ENCODE data around the gene MAP2. TPM values are rescaled to one million over a fixed set of nuclear protein-coding genes. Genes with fewer than 3 reads are reported as not detected.

The MAP2 gene
- total and polyA plus RNA-seq, 10 of the 15 experiments (the other 5 are each of a cell fraction or from before 2014, with no cell fraction given) = 0.01 TPM; not detected in 9

DNA sequence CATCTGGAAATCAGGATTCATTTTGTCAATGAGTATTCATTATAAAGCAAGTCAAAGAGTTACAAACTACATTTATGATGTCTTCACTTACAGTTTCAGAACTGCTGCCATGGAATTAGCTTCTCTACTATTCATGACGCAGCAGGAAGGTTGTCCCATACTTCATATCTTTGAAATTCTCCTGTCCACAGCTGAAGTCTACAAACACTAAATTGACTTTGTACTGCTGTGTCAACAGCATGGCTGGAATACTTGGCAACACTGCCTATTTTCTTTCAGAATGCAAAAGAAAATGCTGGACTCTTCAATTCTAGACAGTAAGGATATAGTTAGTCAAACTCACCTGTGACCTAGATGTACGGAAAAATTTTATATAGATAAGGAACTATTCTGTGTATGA, 303.2 kb downstream of the MAP2 start (continued):
- no peak for TF ChIP-seq RB1 (IDR thresholded peaks at IDR 0.05; ENCODE audit: borderline replicate concordance)
- no peak for TF ChIP-seq ASH2L (IDR thresholded peaks at IDR 0.05; ENCODE audit: borderline replicate concordance, low read depth)
- TF ChIP-seq CREM (IDR thresholded peaks at IDR 0.05; ENCODE audit: low read depth) = no peak
- TF ChIP-seq CTCF (IDR thresholded peaks at IDR 0.05 in 2 of 3, conservative IDR thresholded peaks at IDR 0.05 in 1 of 3; ENCODE audit: control insufficient read depth in 2 of 3, extremely low read depth in 1 of 3, insufficient read depth in 1 of 3, low read depth in 3 of 3, low read length in 3 of 3) = no peak
- TF ChIP-seq CBX5 (IDR thresholded peaks at IDR 0.05; ENCODE audit: low read depth) = no peak
- TF ChIP-seq ZNF274 (IDR thresholded peaks at IDR 0.05; ENCODE audit: insufficient read depth, insufficient read length) = no peak
- no peak for TF ChIP-seq MTA2 (IDR thresholded peaks at IDR 0.05; ENCODE audit: low read depth)
- TF ChIP-seq YBX1 (IDR thresholded peaks at IDR 0.05) = no peak

GRCh38 chr2:209734805-209735204, 311.0 kb downstream of the MAP2 start:
- Histone ChIP-seq H3K27ac (ENCODE audit: control insufficient read depth, insufficient read depth) (no peak overlapping the region), H3K4me2 (ENCODE audit: control insufficient read depth, insufficient read depth) (no peak overlapping the region), H3K4me1 (ENCODE audit: control insufficient read depth, insufficient read depth, low read length) (no peaks in the 10 kb centered on the region), H2AFZ (ENCODE audit: control insufficient read depth, low read depth, low read length) (no peak overlapping the region), H3K79me2 (ENCODE audit: control insufficient read depth, insufficient read depth, low read length) (no peaks in the 10 kb centered on the region), H4K20me1 (ENCODE audit: control insufficient read depth, insufficient read depth) (no peaks in the 10 kb centered on the region), H3K27me3 (replicated peaks in 1 of 2; ENCODE audit: control insufficient read depth in 2 of 2, insufficient read depth in 2 of 2, low read length in 1 of 2) (no peaks in the 10 kb centered on the region), H3K36me3 (ENCODE audit: control insufficient read depth in 2 of 2, insufficient read depth in 2 of 2, low read length in 1 of 2) (no peaks in the 10 kb centered on the region), H3K9ac (ENCODE audit: control insufficient read depth, insufficient read depth, low read length) (no peak overlapping the region), H3K9me3 (replicated peaks; ENCODE audit: control insufficient read depth, insufficient read depth, low read length) (no peaks in the 10 kb centered on the region), H3K4me3 (no peak overlapping the region)
- no peak for FAIRE-seq
- ChIA-PET CTCF (no interaction called here), RAD21 (ENCODE audit: unreplicated experiment) (no interaction called here), SMC1A (ENCODE audit: uncharacterized antibody, unreplicated experiment) (no interaction called here), POLR2A (no interaction called here)
- intact Hi-C loops (cut with micrococcal nuclease; ENCODE audit: unreplicated experiment) = no loop called here
- 10% methylated on average over 3 of the region's 3 CpGs for WGBS (ENCODE audit: insufficient coverage, insufficient replicate concordance, low lambda C conversion rate, missing lambda C conversion rate)
- in situ Hi-C loops (cut with MboI) = no loop called here
- no peak for ATAC-seq
- no peak for DNase-seq (ENCODE audit: low read depth, low spot score)
- TF ChIP-seq TCF12 (IDR thresholded peaks at IDR 0.05; ENCODE audit: low read depth, low read length) (no peak), PBX3 (IDR thresholded peaks at IDR 0.05; ENCODE audit: insufficient replicate concordance, low read depth, low read length) (no peak), MEF2B (IDR thresholded peaks at IDR 0.05; ENCODE audit: partially characterized antibody, poor library complexity, severe bottlenecking) (no peak), BHLHE40 (IDR thresholded peaks at IDR 0.05; ENCODE audit: borderline replicate concordance in 1 of 2, low read depth in 2 of 2, low read length in 1 of 2) (no peak), HDAC6 (IDR thresholded peaks at IDR 0.05; ENCODE audit: unreplicated experiment) (no peak)
- BruUV-seq (replicated peaks) = no TSS peak

Data from GM12878 (cell line).